HG03469 (cell line): ENCODE measurements around the gene DFFB.
"Not testable (repeated sequence)": the region's sequence is repeated elsewhere in the genome, so short reads cannot be mapped to it uniquely, and the experiment has no call there.

Experiments
- ATAC-seq: cut with Tn5 transposase; IDR thresholded peaks from one replicate; pipeline ENCODE4 v1.9.1; 2021; ENCODE audit warnings: mild to moderate bottlenecking, moderate library complexity, moderate number of reproducible peaks; ENCODE audit not compliant: unreplicated experiment

Gene DFFB

GRCh38 chr1:3907031-3907534 lies 49.8 kb downstream of the DFFB start:
- no peak for ATAC-seq

- no peak for ATAC-seq
These were observed 50.4 kb downstream of the DFFB start for GRCh38 chr1:3907621-3908165.

GRCh38 chr1:3908886-3909517 lies 51.7 kb downstream of the DFFB start:
- no peak for ATAC-seq

GRCh38 chr1:3909615-3910014 lies 52.3 kb downstream of the DFFB start:
- ATAC-seq = no peak

DNA sequence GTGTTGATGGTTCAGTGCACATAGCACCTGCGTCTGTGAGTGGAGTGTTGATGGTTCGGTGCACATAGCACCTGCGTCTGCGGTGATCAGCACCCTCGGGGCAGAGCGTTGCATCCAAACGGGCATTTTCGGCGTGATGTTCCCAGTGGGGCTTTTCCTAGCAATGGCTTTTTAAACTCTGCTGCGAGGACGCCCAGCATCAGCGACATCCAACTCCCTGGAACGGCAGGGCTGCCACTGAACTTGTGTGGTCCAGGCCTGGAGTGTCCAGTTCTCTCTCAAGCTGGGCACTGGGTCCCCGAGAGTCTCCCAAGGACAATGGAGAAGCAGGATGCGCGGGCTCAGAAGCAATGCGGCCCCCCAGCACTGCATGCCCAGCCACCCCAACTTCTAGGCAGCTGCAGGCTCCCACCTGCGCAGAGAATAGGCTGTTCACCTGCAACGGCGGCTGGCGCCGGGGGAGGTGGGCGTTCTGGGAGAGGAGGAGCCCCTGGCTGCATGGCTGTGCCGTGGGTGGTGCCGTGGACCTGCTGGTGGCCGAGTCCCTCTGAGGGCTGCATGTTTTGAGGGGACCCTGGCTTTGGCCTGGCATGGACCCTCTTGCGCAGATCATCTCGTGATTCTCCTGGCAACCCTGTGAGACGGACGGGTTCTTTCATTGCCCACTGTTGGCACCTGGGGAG lies 52.9 kb downstream of the DFFB start:
- no peak for ATAC-seq

DNA sequence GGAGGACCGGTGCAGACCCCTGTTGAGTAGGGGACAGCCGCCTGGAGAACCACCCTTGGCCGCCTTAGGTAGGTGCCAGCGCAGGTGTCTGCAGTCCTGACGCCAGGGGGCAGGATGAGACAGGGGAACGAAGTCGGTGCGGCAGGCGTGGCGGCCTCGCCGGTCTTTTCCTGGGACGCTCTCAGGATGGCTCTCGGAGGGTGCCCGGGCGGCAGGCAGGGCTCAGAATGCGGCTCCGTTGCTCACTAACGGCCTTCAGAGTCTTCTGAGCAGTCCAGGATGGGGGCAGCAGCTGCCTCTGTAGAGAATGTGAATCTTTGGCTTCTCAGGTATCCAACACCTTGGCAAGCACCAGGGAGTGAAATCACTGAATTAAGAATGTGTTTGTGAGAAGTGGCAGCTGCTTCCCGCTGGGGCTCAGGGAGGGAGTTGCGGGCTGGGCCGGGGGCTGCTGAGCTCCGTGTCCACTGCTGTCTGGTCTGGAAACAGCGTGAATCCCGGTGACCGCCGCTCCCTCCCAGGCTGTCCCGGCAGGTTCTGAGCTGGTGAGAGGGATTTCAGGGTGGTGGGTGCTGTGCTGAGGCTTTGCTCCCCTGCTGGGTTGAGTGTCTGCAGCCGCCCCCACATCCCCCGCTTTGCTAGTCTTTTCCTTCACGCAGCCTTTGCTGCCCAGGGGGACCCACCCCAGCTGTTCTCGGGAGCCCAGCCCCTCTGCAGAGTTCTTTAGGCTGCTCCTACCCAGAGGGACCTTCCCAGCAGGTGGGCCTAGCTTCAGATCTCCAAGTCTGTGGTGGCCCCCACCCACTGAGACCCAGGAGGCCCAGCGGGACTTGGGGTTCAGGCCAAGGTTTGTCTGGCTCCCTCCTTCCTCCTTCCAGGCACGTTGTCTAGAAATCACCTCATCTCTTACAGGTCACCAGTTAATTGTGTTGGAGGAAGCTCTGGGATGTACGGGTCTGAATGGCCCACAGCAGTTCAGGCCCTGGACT lies 53.9 kb downstream of the DFFB start:
- ATAC-seq = no peak

GRCh38 chr1:3911981-3912808 lies 54.9 kb downstream of the DFFB start:
- ATAC-seq = no peak

GRCh38 chr1:3912809-3913685 lies 55.8 kb downstream of the DFFB start:
- ATAC-seq = no peak

DNA sequence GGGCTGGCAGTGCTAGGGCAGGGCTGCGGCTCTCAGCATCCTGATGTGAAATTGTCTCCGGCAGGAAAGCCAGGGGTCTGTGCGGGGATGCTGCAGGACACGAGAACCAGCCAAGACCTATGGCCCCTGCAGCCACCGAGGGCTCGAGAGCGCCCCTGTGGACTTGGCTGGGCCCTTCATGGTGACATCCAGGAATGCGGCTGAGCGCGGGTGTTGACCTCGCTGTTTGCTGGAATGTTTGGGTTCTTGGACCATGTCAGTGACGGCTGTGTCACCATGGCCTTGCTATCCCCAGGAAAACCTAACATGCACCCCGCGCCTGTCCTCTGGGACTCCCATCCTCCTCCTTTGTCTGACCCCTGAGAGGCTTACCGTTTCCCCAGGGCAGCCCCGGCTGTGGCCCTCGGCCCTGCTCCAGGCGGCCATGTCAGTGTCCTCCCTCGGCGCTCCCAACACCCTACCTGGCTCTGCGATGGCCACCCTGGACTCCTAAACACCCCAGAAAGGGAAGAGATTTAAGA lies 57.1 kb downstream of the DFFB start:
- ATAC-seq = no peak

DNA sequence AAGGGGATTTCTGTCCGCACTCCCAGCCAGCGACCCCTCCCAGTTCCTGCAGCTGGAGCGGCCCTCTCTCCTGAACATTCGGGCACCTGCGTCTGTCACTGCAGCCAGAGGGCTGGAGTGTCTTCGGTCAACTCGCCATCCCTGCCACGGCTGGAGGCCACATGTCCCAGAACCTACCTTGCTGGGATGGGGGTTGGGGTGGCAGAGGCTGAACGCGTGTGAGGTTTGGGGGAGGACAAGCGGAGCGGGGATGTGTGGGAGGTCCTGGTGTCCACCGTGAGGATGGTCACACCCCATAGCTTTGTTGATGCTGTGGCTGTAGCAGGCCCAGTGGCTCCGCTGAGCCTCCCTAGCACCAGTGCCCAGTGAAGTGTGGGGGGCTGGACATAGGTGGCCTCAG lies 57.6 kb downstream of the DFFB start:
- ATAC-seq = no peak

- ATAC-seq = no peak
These were observed 58.4 kb downstream of the DFFB start for GRCh38 chr1:3915551-3916121.

DNA sequence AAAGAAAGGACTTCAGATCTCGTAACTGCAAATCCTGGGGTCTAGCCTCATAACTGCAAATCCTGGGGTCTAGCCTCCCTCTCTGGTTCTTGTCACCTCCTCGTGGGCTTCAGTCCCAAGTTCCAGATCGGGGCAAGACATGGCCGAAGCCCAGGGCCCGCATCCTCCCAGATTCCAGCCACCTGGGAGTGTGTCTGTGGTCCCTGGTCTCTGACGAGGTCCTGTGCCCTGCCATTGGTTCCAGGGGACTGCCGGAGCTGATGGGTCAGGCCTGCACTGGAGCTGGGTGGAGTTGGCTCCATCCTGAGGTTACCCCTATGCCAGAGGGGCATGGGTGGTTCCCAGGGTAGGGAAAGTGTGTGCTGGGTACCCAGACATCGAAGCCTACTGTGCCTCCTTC lies 60.5 kb downstream of the DFFB start:
- no peak for ATAC-seq

DNA sequence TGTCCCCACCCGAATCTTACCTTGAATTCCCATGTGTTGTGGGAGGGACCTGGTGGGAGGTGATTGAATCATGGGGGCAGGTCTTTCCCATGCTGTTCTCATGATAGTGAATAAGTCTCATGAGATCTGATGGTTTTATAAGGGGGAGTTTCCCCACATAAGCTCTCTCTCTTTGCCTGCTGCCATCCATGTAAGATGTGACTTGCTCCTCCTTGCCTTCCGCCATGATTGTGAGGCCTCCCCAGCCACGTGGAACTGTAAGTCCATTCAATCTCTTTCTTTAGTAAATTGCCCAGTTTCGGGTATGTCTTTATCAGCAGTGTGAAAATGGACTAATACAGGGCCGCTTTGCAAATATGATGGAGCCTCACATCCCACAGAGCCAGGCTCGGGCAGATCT lies 61.1 kb downstream of the DFFB start:
- ATAC-seq = not testable (repeated sequence)

- no peak for ATAC-seq
These were observed 61.8 kb downstream of the DFFB start for GRCh38 chr1:3918966-3919611.

GRCh38 chr1:3919706-3920105 lies 62.4 kb downstream of the DFFB start:
- ATAC-seq = no peak

GRCh38 chr1:3921765-3922164 lies 64.5 kb downstream of the DFFB start:
- ATAC-seq = no peak

DNA sequence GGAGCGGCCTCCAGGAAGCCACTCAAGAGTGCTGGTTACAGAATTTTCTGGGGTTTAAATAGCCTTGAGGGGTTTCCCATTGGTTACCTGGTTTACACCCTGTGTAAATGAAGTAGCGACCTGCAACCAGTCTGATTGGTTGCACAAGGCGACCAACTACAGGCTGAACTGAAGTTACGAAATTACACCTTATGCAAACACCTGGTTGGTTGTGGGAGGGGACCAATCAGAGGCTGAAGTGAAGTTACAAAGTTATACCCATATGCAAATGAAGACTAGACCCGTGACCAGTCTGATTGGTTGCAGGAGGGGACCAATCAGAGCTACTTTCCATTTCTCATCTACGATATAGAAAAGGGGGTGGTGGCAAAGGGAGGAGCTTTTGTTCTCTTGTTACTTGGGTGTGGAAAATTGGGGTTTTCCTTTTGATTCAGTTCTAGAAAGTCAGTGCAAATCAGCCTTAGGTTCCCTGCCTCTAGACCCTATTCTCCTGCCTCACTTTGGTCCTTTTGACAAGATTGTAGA lies 65.0 kb downstream of the DFFB start:
- ATAC-seq = no peak

DNA sequence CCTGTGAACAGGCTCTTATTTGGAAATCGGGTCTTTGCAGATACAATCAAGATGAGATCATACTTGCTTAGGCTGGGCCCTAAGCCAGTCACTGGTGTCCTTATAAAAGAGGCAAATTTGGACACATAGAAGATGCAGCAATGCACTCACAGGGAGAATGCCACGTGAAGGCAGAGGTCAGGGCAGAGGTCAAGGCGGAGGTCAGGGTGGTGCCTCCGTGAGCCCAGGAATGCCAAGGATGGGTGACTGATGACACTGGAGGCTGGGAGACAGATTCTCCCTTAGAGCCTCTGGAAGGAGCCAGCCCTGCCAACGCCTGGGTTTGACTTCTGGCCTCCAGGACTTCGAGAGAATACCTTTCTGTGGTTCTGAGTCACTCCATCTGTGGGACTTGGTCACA lies 65.6 kb downstream of the DFFB start:
- ATAC-seq = no peak
